Thoracic aorta (tissue), 2 donors: ENCODE measurements around the gene AUTS2. TPM values are rescaled to one million over a fixed set of nuclear protein-coding genes. Genes with fewer than 3 reads are reported as not detected.

Experiments used
- ATAC-seq: fragments of 150-250 bp; one replicate; pipeline ENCODE4 v1.8.0; 2017; ENCODE audit warnings: low read depth; ENCODE audit not compliant: insufficient number of reproducible peaks, low FRiP score
- DNase-seq: peaks from one replicate; pipeline ENCODE4 v3.0.0-alpha.2; 2020; ENCODE audit warnings: low spot score
- H3K27ac ChIP-seq, 2 donors: fragments of 200-600 bp; sonication (generic); 1 replicate in 1 of 2; 2 replicates in 1 of 2; pipeline ENCODE4 v1.5.1; 2016; ENCODE audit warnings: mild to moderate bottlenecking in 2 of 2, moderate library complexity in 2 of 2
- H3K27me3 ChIP-seq: fragments of 200-600 bp; sonication (generic); replicated peaks from 2 replicates; pipeline ENCODE4 v1.6.0; 2016; ENCODE audit warnings: mild to moderate bottlenecking; ENCODE audit not compliant: insufficient read depth
- H3K36me3 ChIP-seq: fragments of 200-600 bp; sonication (generic); one replicate; pipeline ENCODE4 v1.5.1; 2016
- H3K4me1 ChIP-seq, 2 donors: fragments of 200-600 bp; sonication (generic); 1 replicate in 1 of 2; 2 replicates in 1 of 2; pipeline versions ENCODE4 v1.5.1 to v1.6.0; 2016; ENCODE audit warnings: low read depth in 2 of 2, mild to moderate bottlenecking in 1 of 2; ENCODE audit not compliant: control insufficient read depth in 1 of 2
- H3K4me3 ChIP-seq: fragments of 200-600 bp; sonication (generic); 2 replicates; pipeline ENCODE4 v1.5.1; 2016; ENCODE audit warnings: mild to moderate bottlenecking
- H3K9me3 ChIP-seq: fragments of 200-600 bp; sonication (generic); 2 replicates; pipeline ENCODE4 v1.5.1; 2016
- total RNA-seq, 2 donors: library from RNA; depleted of rRNA; stranded (reverse); fragments of >200 nt; gene quantifications; one replicate each; pipeline versions ENCODE4 v1.1.0 to v1.2.3, GENCODE V29; 2016
- TF ChIP-seq, protein P1 (sequence below): fragments of 200-600 bp; sonication (generic); IDR thresholded peaks from one replicate; pipeline ENCODE4 v1.5.1; 2019; ENCODE audit warnings: antibody characterized with exemption

The AUTS2 gene
- total RNA-seq, 2 donors from 2014 or later, result 49.4 to 101 TPM

DNA sequence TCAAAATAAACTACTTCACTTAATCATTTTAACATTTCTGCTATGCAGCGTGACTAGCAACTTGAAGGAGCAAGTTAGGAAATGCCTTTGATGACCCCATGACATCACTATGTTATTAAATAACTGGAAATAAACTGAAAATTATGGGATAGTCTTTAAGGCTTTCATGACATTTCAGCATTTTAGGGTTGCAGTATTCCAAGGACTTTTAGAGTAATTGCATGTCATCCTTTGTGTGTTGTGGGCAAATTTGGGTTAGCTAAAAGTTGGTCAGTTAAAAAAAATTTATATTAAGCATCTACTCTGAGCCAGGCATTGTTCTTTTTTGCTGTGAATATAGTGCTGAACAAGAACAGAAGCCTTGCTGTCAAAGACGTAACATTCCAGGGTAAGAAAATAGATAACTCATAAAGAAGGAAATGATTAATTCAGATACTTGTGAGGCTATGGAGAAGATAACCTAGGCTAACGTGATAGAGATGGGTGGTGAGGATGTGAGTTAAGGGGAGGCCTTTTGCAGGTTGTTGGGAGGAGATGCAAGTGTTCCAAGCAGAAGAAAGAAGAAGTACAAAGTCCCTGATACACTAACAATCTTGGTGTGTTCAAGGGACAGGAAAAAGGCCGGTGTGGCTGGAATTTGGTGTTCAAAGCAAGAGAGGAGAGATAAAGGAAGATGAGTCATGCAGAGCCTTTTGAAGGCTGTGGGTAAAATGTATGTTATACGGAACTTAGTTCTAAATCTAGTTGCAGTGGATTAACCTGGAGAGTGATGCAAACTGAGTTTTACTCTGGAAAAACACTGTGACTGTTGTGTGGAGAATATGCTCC is 610.2 kb downstream of the AUTS2 start:
- DNase-seq (no peak), ATAC-seq (no peak)
- H3K9me3 ChIP-seq, result no peaks in the 10 kb centered on the region
- H3K4me3 ChIP-seq, result no peak overlapping the region
- H3K36me3 ChIP-seq, result no peaks in the 10 kb centered on the region
- no peak overlapping the region for H3K27ac ChIP-seq
- H3K4me1 ChIP-seq, result no peaks in the 10 kb centered on the region
- TF ChIP-seq, protein P1, sequence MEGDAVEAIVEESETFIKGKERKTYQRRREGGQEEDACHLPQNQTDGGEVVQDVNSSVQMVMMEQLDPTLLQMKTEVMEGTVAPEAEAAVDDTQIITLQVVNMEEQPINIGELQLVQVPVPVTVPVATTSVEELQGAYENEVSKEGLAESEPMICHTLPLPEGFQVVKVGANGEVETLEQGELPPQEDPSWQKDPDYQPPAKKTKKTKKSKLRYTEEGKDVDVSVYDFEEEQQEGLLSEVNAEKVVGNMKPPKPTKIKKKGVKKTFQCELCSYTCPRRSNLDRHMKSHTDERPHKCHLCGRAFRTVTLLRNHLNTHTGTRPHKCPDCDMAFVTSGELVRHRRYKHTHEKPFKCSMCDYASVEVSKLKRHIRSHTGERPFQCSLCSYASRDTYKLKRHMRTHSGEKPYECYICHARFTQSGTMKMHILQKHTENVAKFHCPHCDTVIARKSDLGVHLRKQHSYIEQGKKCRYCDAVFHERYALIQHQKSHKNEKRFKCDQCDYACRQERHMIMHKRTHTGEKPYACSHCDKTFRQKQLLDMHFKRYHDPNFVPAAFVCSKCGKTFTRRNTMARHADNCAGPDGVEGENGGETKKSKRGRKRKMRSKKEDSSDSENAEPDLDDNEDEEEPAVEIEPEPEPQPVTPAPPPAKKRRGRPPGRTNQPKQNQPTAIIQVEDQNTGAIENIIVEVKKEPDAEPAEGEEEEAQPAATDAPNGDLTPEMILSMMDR, result no peak
- H3K27me3 ChIP-seq, result no peaks in the 10 kb centered on the region

GRCh38 chr7:70210200-70210935 is 612.1 kb downstream of the AUTS2 start:
- Histone ChIP-seq H3K4me1 (no peaks in the 10 kb centered on the region), H3K4me3 (no peak overlapping the region), H3K27me3 (no peaks in the 10 kb centered on the region), H3K36me3 (no peaks in the 10 kb centered on the region), H3K27ac (no peak overlapping the region), H3K9me3 (no peaks in the 10 kb centered on the region)
- ATAC-seq, result no peak
- DNase-seq, result no peak
- TF ChIP-seq, protein P1, result no peak

GRCh38 chr7:70210936-70211310 is 612.6 kb downstream of the AUTS2 start:
- H3K27ac ChIP-seq, result no peak overlapping the region
- H3K27me3 ChIP-seq, result no peaks in the 10 kb centered on the region
- no peaks in the 10 kb centered on the region for H3K36me3 ChIP-seq
- no peak for ATAC-seq
- TF ChIP-seq, protein P1, result no peak
- H3K4me3 ChIP-seq, result no peak overlapping the region
- no peaks in the 10 kb centered on the region for H3K4me1 ChIP-seq
- H3K9me3 ChIP-seq, result no peaks in the 10 kb centered on the region
- DNase-seq, result no peak

DNA sequence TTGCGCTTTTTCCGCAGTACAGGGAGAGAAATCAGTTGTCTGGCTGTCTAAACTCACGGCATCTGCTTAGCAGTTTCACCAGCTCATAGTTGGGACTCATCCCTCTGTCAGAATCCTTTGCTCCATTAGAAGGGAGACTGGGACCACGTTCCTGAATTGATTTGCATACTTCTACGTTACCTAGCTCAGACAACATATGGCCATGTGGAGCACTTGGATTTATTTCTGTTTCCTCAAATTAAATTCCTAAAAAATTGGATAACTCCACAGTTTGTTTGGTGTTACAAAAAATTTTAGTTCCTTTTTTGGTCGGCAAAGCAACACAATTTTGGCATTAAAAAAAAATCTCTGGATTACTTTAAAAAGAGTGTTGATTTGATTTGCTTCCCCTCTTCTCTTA is 614.0 kb downstream of the AUTS2 start:
- TF ChIP-seq, protein P1, result no peak
- Histone ChIP-seq H3K27ac (no peak overlapping the region), H3K27me3 (no peaks in the 10 kb centered on the region), H3K4me3 (no peak overlapping the region), H3K36me3 (no peaks in the 10 kb centered on the region), H3K9me3 (no peaks in the 10 kb centered on the region), H3K4me1 (no peaks in the 10 kb centered on the region)
- ATAC-seq (no peak), DNase-seq (no peak)

GRCh38 chr7:70214071-70214470 is 615.8 kb downstream of the AUTS2 start:
- Histone ChIP-seq H3K36me3 (no peaks in the 10 kb centered on the region), H3K4me3 (no peak overlapping the region), H3K27me3 (no peaks in the 10 kb centered on the region), H3K4me1 (no peaks in the 10 kb centered on the region), H3K9me3 (no peaks in the 10 kb centered on the region), H3K27ac (no peak overlapping the region)
- ATAC-seq (no peak), DNase-seq (no peak)
- TF ChIP-seq, protein P1, result no peak
